GM04504 (cell line): Measurements from ENCODE around the gene FDXR.
"Not testable (repeated sequence)": the region's sequence is repeated elsewhere in the genome, so short reads cannot be mapped to it uniquely, and the experiment has no call there.

ENCODE experiments used
- DNase-seq: peaks from one replicate; pipeline ENCODE4 v3.0.0-alpha.2; 2012; ENCODE audit warnings: low read depth

FDXR gene

DNA sequence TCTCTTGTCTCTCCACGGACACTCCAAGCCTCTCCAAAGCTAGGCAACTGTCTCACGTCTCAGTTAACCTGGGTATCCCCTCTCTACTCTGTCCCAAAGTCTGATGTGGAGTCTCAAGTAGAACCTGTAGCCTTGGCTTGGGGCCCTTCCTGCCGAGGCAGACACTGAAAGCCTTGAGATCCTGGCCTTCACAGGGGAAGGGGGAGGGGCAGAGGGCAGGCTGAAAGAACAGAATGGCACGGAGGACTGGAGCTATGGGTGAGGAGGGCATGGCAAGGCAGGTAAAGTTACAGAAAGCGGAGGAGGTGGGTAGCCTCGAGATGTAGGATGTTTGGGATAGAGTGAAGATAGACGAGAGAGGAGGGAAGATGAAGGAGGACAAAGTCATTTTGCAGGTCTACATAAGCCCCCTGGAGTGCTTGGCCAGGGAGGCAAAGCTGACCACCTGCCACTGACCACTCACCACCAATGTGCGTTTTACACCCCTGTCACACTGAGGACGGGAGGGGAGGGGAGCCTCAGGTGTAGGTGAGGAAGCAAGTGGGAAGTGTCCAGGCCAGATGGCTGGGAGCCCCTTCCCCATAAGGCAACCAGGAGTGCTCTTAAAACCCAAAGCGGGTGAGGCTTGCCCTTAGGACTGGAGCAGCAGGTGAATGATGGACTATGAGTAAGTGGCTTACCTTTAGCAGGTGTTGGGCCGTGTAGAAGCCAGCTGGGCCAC lies 1.3 kb downstream of the FDXR start:
- no peak for DNase-seq

DNA sequence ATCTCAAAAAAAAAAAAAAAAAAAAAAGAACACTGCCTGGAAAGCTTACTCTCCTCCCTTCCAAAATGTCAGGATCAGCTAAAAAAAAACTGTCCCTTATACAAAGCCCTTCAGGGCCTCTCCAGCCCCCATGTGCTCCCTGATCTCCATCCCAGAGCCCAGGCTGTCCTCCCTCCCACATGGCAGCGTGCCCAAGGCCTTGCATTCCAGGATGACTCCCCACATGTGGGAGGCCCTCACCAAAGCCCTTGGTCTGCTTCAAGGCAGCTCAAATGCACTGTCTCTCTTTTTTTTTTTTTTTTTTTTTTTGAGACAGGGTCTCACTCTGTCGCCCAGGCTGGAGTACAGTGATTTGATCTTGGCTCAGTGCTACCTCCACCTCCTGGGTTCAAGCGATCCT lies 2.3 kb downstream of the FDXR start:
- peak; percentile 47 for DNase-seq

DNA sequence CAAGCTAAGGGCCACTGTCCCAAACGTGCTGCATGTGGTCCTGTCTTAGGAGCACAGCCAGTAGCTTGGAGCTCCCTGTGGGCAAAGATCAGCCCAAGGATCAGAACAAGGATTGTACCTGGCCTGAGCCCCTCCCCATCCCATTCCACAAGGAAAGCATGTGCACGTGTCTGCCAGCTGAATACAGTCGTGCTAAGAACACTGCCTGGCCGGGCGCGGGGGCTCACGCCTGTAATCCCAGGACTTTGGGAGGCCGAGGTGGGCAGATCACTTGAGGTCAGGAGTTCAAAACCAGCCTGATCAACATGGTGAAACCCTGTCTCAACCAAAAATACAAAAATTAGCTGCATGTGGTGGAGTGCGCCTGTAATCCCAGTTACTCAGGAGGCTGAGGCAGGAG lies 2.8 kb downstream of the FDXR start:
- DNase-seq: not testable (repeated sequence)

DNA sequence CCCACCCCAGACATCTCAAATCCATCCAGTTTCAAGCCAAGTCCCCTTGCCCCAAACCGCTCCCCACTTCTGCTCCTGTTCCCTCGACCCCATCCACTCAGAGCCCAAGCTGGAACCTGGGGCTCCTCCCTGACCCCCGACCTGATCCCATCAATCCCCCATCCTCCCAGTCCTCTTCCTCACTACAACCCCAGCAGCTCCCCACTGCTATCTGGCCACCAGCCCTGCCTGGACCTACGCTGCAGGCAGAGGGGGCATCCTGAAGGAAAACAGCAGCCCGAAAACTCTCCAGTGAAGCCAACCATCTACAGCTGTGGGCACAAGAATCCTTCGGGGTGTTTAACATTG lies 3.9 kb downstream of the FDXR start:
- DNase-seq: no peak

DNA sequence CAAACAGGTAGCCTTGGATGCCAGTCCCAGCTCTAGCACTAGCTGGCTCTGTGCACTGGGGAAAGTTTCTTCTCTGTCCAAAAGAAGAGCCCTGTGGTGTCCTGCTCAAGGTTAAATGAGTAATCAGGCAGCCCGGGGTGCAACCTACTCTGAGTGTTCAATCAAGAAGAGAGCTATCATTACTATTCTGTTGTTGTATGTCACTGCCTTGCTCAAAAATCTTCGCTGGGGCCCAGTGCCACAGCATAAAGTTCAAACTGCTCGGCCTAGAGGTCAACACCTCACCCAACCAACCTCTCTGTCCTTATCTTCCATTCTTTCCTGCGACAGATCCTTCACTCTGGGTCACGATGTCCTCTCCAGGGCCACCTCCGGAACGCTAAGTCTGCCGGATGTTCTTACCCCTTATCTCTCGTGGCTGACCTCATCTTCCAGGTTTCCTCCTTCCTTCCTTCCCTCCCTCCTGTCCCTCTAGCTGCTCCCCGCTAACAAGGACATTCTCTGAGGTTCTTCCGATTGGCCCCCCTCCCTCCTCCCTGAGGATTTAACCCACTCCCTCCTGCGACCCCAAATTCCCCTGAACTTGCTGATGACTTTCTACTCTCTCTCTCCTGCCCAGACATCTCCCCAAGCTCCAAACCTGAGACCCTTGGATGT lies 4.4 kb downstream of the FDXR start:
- DNase-seq: no peak

DNA sequence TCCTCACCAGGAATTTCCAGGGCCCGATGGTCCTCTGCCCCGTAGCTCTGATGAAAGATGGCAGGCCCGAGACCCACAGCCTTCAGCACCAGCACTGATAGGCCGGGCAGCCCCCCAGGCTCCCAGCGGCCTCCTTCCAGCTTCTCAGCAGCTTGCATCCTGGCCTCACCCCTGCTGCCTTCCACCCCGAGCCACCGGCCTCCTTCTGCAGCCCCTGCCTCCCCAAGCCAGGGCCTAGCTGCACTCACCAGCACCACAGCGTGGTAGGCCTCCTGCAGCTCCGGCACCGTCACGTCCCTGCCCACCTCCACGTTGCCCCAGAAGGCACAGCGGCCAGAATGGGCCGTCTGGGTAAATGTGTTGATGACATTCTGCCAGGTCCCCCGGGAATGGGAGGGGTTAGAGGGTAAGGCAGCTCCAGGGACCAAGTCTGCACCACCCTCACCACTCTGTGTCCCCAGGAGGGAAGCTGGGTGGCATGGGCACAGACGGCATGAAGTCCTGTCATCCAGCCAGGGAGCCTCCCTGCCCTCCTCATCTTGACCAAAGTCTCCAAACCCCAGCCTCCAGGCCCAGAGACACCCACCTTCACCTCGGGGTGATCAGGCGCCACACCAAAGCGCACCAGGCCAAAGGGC lies 6.5 kb downstream of the FDXR start:
- DNase-seq: no peak

DNA sequence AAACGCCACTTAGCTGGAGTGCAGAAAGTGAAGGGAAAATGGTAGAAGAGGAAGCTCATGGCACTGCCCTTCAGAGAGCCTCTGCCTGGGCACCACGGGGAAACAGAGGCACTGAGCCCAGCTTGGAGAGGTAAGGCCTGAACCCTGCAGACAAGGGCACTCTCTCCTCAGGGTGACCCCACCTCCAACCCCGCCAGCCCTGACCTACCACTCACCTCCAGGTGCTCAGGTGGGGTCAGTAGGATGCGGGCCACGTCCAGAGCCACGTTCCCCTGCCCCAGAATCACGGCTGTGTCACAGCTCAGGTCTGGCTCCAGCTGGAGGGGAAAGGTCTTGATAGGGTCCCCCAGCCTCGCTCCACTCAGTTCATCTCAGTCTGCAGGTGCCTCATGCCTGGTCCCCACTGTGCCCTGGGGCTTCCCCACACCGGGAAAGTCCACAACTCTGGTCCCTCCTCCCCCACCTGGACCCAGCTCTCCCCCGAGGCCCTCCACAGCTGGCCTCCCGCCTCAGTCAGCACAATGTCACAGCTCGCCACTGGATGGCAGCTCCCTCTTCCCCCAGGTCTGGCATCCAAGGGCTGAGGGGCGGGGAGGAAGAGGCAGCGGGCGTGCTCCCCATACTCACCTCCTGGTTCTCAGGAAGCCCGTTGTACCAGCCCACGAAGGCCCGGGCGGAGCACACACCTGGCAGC lies 7.1 kb downstream of the FDXR start:
- DNase-seq: no peak

DNA sequence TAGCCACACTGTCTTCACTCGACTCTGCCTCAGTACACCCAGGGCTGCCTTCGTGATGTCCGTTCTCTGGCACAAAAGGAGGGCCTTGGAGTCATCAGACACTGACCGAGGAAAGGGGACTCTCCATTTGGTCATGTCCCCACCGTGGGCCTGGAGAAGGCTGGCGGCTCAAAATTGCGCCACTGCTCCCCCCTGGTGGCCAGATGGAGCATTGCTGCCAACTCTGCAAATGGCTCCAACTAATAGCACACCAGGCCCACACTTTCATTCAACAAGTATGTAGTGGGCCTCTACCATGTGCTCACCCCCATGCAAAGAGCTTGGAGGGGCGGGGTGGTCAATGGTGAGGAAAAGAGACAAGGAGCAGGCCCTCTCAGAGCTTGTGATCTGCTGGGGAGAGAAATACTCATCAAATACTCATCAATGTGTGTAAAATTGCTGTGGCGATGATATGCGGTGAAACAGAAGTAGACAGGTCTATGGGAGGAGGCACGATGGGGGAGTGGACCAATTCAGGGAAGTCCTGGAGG lies 7.9 kb downstream of the FDXR start:
- DNase-seq: peak; percentile 25

DNA sequence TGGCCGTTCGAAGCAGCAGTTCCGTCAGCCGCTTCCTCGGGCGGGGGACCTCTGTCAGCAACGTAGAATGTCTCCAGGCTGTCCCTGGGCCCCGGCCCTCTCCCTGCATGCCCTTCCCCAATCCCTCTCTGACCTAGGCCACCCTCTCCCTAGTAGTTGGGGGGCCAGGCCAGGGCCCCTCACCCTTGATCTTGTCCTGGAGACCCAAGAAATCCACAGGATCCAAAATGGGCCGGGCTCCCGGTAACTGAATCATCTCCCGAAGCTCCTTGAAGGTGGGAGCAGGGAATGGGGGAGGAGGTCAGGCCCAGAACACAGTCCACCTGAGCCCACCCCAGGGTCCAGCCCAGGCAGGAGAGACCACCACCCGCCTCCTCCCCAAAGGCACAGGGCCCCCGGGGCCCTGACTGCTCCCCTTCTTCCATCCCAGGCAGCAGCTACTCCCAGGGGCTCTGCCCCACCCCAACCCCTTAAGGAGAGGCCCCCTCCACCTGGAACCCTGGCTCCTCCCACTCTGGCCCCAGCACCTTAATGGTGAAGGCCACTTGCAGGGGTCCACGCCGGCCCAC lies 8.4 kb downstream of the FDXR start:
- DNase-seq: no peak

DNA sequence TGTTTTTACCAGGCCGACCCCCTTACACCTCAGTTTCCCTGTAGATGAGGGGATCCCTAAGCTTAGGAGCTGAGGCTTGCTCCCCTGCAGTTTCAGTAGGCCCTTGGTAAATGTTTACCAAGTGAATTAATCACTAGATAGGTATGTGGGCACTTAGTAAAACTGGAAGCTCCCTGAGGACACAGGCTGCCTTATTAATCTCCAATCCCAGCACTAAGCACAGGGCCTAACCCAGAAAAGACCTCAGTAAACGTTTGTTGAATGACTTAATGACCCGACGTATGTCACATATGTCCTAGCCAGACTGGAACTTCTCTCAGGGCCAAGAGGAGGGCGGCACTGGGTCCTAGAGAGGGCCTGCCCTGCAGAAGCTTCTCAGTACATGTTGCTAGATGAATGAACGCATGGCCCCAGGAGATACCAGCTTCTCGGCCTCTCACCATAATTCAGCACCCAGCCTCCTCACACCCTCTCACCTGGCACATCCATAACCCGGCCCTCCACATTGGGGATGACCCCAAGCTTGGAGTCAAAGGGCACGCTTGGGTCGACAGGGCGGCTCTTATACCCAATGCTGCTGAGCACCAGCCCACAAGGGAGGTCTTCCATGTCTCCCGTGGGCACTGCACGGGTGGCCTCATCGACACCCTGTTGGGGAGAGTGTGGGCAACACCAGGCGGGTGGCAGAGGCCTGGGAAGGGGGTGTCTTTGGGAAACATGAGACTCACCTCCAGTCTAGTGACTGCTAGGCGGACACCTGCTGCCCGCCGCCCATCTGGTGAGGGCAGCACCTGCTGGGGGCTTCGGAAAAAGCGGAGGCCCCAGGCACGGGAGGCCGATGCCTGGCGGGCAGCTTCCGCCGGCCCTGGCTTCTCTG lies 9.1 kb downstream of the FDXR start:
- no peak for DNase-seq

DNA sequence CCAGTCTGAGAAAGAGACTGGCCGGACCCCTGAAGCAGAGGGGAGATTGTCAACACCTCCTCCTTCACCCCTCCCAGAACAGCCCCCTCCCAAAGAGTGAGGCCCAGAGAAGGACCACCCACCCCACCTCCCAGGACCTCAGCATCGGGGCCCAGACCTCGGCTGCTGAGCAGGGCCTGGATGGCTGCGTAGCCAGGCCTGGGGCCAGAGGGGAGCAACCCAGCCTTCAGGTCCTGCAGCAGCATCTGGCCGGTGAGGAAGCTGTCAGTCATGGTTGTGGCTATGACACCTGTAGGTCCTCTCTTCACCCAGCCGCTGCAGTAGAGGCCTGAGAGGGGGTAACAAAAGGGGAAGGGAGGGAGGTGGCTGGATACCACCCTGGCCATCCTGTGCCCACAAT lies 9.9 kb downstream of the FDXR start:
- DNase-seq: no peak

DNA sequence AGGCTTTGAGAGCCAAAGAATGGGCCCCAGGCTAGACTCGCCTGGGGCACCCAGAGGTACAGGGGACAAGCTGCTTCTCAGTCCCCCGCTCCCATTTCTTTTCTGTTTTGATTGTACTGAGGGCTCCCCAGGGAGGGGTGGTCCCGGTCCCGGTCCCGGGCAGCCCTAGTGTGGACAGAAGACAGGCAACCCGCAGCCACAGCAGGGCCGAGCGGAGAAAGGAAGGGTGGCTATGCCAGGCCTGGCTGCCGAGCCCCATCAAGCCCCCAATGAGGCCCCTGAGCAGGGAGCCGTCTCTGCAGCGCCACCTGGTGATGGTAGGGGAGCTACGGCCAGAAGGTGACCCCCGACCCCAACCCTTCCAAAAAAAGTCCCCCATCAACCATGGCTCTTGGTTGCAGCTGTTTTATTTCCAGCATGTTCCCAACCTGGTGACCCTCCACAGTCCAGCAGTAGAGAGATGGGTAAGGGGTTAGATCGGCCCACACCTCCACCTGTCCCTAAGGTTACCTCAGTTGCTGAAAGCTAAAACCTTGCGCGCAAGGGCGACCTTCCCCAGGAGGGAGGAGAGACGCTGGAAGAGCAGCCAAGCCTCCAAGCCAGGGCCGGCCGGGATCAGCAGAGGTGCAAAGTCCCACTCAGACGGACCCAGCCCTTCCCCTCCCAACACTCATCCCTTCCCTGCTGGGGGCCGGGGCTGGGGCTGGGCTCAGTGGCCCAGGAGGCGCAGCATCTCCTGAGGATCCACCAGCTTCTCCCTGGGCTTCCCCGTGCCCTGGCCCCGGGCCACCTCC lies 10.5 kb downstream of the FDXR start:
- peak; percentile 11 for DNase-seq

DNA sequence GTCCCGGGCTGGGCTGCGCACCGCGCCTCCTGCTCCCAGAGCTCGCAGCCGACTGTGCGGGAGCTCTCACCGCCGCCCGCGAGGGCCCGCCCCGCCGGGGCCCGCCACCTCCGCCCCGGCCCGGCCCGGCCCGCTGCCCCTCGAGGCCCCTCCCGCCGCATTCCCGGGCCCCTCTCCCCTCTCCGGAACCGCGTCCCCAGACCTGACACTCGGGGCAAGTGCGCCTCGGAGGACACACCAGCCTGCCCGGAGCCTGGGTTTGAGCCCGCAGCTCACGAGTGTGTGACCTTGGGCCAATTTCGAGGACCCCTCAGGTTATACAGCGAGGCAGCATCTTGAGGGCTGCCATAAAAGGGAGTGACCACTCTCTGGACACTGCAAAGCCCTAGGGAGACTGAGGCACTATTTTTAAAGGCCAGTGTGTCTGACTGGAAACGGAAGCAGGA lies 11.1 kb downstream of the FDXR start:
- DNase-seq: no peak

DNA sequence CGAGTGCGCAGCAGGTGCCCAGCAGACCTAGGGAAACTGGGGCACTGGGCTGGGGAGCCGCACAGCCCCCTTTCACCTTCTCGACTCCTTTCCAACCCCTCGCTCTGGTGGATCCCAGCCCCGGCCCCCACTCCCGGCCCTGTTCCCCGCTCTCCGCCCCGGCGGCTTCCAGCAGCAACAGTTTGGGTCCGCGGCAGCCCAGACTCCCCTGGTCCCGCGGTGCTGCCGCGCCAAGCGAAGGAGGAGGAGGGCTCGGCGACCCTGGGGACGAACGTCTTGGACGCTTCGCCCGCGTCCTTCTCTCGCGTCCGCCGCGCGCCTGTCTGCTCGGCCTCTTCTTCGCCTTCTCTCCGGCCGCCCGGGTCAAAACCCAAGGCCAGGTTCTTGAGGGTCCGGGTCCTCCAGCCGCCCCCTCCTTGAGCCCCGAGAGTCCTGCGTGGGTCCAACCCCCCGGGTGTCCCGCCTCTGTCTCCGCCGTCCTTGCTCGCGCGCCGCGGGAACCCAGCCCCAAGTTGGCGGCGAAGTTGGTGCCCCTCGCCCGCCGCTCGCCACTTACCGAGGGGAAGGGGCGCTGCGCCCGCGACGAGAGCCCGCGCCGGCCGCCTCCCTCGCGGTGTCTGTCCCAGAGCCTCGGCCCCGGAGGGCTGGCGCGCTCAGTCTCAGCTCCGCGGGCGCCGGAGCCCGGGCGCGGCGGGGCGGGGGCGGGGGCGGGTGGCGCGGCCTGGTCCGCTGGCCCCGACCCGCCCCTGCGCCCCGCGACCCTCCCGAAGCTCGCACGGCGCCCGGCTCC lies 11.7 kb downstream of the FDXR start:
- no peak for DNase-seq

DNA sequence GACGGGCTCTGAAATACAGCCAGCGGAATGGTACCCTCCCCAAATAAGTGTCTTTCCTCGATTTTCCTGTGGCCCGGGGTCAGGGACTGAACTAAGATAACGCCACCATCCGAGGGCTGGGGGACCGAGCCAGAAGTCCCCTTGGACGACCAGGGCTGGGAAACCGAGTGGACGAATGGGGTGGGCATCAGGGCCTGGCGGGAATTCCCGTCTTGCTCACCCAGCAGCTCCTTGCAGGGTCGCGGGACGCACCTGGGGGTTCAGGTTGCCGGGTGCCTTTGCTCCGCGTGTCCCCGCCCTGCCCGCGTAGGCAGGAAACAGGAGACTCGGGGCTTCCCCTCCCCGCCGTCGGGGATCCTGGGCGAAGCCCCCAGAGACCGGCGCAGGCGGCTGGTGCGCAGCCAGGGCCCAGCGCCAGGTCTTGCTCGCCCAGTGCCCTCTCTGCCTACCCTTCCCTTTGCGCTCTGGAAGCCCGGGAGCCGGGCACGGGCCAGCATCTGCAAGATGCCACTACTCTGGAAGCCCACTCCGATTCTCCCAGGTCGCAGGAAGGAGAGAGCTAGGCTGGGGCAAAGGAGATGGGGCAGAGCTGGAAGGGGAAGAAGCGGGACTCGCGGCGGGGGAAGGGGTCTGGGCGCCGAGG lies 12.4 kb downstream of the FDXR start:
- DNase-seq: no peak

DNA sequence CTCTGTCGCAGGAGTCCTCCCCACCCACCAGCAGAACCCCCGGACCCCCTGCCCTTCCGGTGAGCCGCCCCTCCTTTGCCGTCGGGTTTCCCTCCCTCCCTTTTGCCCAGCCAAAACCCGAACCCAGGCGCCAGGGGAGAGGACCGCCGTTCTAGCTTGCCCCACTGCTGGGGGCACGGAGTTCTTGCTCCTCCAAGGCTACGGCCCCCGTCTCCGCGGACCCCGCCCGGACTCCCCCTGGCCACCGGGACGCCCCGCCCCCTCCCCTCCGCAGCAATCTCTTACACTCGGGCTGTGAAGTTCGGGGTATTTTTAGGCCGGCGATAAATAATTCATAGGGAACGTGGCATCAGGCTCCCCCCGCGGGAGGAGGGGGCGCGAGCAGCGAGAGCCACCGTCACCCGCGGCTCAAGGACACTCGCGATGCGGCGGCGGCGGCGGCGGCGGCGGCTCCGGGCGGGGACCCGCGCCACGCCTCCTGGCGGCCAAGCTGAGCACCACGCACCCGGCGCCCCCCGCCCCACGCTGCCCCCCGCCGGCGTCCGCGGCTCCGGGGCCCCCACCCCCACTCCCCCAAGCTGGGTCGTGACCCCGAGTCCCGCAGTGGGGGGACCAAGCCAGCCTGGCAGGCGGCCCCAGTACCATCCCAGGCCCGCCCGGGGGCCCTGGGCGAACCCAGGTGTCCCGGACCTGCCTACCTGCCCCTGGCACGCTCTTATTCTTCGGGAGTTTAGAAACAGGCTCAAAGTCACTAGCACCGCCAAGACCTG lies 13.2 kb downstream of the FDXR start, which contains the start of gene GRIN2C:
Gene GRIN2C, minus strand, starts transcription at position 427 of the 770 bp plus-strand sequence. CDS start 4,793 bp downstream, outside the sequence.
- no peak for DNase-seq

DNA sequence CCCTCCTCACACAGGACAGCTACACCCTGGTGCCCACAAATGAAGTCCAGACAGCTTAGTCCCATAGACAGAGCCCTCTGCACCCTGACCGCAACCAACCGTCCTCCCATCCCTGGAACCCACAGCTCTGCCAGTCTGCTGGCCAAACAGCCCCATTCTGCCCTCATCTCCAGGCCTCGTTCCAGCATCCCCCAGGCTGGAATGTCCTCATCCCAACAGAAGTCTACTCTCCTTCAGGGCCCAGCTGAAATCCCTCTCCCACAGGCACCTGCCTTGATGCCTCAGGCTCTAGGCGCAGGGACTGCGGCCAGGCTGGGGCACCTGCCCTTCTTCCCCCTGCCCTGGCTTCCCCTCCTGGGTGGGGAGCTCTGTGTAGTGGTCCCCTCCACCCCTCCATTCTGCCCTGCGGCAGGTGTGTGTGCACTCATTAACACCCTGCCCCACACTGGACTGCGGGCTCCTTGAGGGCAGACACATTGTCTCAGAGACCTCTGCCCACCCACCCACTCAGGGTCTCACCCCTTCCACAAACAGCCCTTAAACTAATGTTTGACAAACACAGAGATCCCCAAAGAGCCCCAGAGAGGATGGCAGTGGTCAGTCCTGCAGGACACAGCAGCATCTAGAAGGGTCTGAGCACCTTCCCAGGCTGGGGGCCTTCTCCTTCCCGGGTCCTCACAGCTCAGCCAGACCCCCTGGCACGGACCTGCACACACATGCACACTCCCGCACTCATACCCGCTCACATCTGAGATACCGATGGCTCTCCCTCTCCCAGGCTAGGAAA lies 13.9 kb downstream of the FDXR start:
- DNase-seq: no peak
